Ovary (tissue), 9 donors: Measurements from ENCODE around the gene USH2A. TPM values are rescaled to one million over a fixed set of nuclear protein-coding genes. Genes with fewer than 3 reads are reported as not detected.

ENCODE experiments used
- DNase-seq, 5 donors: peaks; one replicate each; pipeline ENCODE4 v3.0.0-alpha.2; 2019 to 2020
- H3K27ac ChIP-seq, 2 donors: fragments of 200-600 bp; one replicate each; pipeline versions ENCODE4 v1.5.1 to v1.8.0; 2019 to 2022
- H3K27me3 ChIP-seq: fragments of 200-600 bp; one replicate; pipeline ENCODE4 v1.8.0; 2022
- H3K36me3 ChIP-seq: fragments of 200-600 bp; sonication (generic); one replicate; pipeline ENCODE4 v1.5.1; 2019
- H3K4me1 ChIP-seq: one replicate; pipeline ENCODE4 v1.8.1; 2013; ENCODE audit warnings: mild to moderate bottlenecking, moderate library complexity; ENCODE audit not compliant: insufficient read depth
- H3K4me3 ChIP-seq: fragments of 200-600 bp; sonication (generic); one replicate; pipeline ENCODE4 v1.5.1; 2017
- H3K9me3 ChIP-seq, 2 donors: fragments of 200-600 bp in 1 of 2; sonication (generic) in 1 of 2; one replicate each; pipeline versions ENCODE4 v1.5.1 to v1.8.1; 2013 to 2019; ENCODE audit warnings: mild to moderate bottlenecking in 1 of 2, moderate library complexity in 1 of 2
- EP300 ChIP-seq: sonication (generic); formaldehyde crosslinking; IDR thresholded peaks from one replicate; pipeline ENCODE4 v1.6.1; 2017; ENCODE audit warnings: antibody characterized with exemption
- POLR2A ChIP-seq: fragments of 450-650 bp; IDR thresholded peaks from one replicate; pipeline ENCODE4 v1.6.1; 2017; ENCODE audit warnings: antibody characterized with exemption, mild to moderate bottlenecking, moderate library complexity
- WGBS, 3 donors: extraction: QIAGEN DNeasy Blood & Tissue Kit in 1 of 3; methylation state at CpG; one replicate each; pipeline versions ENCODE4 v1.1.5 to v1.1.7; 2013 to 2017; 5-methylcytosine and 5-hydroxymethylcytosine counted together
- intact Hi-C, 4 donors: fragments of 100-400 bp; cut with DNase I; formaldehyde crosslinking; loops; one replicate each; pipeline versions ENCODE4 v1.11.0 to v1.15.1; 2022 to 2023
- polyA plus RNA-seq, 2 donors: library from polyadenylated mRNA; stranded (reverse); fragments of 200-250 nt in 1 of 2; fragments of 350-450 nt in 1 of 2; fragmentation: Illumina TruSeq in 1 of 2; extraction: RNeasy Lipid Tissue Mini Kit (QIAGEN cat#74804) in 1 of 2; gene quantifications; one replicate each; pipeline ENCODE4 v1.2.3, GENCODE V29; 2013 to 2014
- total RNA-seq, 7 donors: library from RNA; depleted of rRNA in 2 of 7; stranded (reverse); fragments of >200 nt in 2 of 7; fragmentation: NEBNext Ultra II Directional in 3 of 7; extraction: Animal tissue kit (Norgen Biotek cat#: 25700) in 3 of 7; gene quantifications; one replicate each; pipeline versions ENCODE4 v1.1.0 to v1.2.4, GENCODE V29; 2016 to 2023
- TF ChIP-seq, protein P1 (sequence below), 3 donors: fragments of 450-650 bp in 2 of 3; fragments of 200-600 bp in 1 of 3; IDR thresholded peaks; one replicate each; pipeline versions ENCODE4 v1.5.1 to v1.8.0; 2016 to 2022; ENCODE audit warnings: antibody characterized with exemption in 3 of 3, mild to moderate bottlenecking in 1 of 3
- donor health status: DM: no; HTN: no; CAD: no; lungs with moderate emphysema.
- donor health status: DM: no; HTN: no; CAD: no.
- donor health status: Bipolar disorder and iron deficiency.
- donor health status: DM: yes; HTN: yes; CAD: no.
- donor health status: DM: no; HTN: no; CAD: no.
- donor health status: DM: yes; HTN: yes; CAD: no.

USH2A gene
- total and polyA plus RNA-seq, 9 donors, result 0.01 to 0.11 TPM; not detected in 7

DNA sequence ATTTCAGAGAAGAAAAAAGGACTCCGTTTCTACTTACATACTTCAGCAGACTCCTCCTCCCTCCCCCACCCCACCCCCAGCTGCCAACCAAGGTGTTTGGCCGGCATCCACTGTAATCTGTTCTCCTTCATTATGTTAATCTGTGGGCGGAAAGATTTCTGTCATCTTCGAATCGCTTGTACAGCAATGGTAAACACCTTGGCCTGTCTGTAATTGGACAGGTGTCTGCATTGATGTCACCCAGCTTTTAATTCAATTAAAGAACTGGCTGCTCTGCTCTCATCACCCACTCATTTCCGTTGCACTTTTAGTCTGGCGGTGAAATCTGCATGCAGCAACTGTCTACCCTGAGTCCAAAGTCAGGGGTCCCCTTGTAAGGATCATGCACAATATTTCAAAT is 368.6 kb downstream of the USH2A start:
- no peaks in the 10 kb centered on the region for H3K4me1 ChIP-seq
- H3K4me3 ChIP-seq, result no peak overlapping the region
- no peak overlapping the region for H3K27ac ChIP-seq
- no peaks in the 10 kb centered on the region for H3K9me3 ChIP-seq
- intact Hi-C loops, result no loop called here
- 9 to 21% (median 15%) methylated on average over 7 of the region's 7 CpGs for WGBS, 3 donors
- no peaks in the 10 kb centered on the region for H3K36me3 ChIP-seq
- DNase-seq, result no peak
- TF ChIP-seq POLR2A (no peak), EP300 (no peak)
- TF ChIP-seq, protein P1, sequence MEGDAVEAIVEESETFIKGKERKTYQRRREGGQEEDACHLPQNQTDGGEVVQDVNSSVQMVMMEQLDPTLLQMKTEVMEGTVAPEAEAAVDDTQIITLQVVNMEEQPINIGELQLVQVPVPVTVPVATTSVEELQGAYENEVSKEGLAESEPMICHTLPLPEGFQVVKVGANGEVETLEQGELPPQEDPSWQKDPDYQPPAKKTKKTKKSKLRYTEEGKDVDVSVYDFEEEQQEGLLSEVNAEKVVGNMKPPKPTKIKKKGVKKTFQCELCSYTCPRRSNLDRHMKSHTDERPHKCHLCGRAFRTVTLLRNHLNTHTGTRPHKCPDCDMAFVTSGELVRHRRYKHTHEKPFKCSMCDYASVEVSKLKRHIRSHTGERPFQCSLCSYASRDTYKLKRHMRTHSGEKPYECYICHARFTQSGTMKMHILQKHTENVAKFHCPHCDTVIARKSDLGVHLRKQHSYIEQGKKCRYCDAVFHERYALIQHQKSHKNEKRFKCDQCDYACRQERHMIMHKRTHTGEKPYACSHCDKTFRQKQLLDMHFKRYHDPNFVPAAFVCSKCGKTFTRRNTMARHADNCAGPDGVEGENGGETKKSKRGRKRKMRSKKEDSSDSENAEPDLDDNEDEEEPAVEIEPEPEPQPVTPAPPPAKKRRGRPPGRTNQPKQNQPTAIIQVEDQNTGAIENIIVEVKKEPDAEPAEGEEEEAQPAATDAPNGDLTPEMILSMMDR (IDR thresholded peaks at IDR 0.05), result no peak
- no peaks in the 10 kb centered on the region for H3K27me3 ChIP-seq

GRCh38 chr1:216051071-216051470 is 372.2 kb downstream of the USH2A start:
- TF ChIP-seq POLR2A (no peak), EP300 (no peak)
- TF ChIP-seq, protein P1 (IDR thresholded peaks at IDR 0.05), result no peak
- no peaks in the 10 kb centered on the region for H3K27me3 ChIP-seq
- H3K27ac ChIP-seq, result no peak overlapping the region
- no peaks in the 10 kb centered on the region for H3K36me3 ChIP-seq
- H3K4me1 ChIP-seq, result no peaks in the 10 kb centered on the region
- no peak for DNase-seq
- H3K4me3 ChIP-seq, result no peak overlapping the region
- 74 to 85% (median 81%) methylated on average over 3 of the region's 3 CpGs for WGBS, 3 donors
- H3K9me3 ChIP-seq, result no peaks in the 10 kb centered on the region
- intact Hi-C loops, result no loop called here

GRCh38 chr1:216049741-216050430 is 373.4 kb downstream of the USH2A start:
- no peaks in the 10 kb centered on the region for H3K36me3 ChIP-seq
- intact Hi-C loops, result no loop called here
- TF ChIP-seq EP300, result no peak
- TF ChIP-seq, protein P1 (IDR thresholded peaks at IDR 0.05), result no peak
- no peak for TF ChIP-seq POLR2A
- no peaks in the 10 kb centered on the region for H3K9me3 ChIP-seq
- H3K4me3 ChIP-seq, result no peak overlapping the region
- no peak for DNase-seq
- H3K27me3 ChIP-seq, result no peaks in the 10 kb centered on the region
- H3K4me1 ChIP-seq, result no peaks in the 10 kb centered on the region
- no peak overlapping the region for H3K27ac ChIP-seq
- WGBS, 3 donors, result 79 to 81% (median 80%) methylated on average over 9 of the region's 9 CpGs

DNA sequence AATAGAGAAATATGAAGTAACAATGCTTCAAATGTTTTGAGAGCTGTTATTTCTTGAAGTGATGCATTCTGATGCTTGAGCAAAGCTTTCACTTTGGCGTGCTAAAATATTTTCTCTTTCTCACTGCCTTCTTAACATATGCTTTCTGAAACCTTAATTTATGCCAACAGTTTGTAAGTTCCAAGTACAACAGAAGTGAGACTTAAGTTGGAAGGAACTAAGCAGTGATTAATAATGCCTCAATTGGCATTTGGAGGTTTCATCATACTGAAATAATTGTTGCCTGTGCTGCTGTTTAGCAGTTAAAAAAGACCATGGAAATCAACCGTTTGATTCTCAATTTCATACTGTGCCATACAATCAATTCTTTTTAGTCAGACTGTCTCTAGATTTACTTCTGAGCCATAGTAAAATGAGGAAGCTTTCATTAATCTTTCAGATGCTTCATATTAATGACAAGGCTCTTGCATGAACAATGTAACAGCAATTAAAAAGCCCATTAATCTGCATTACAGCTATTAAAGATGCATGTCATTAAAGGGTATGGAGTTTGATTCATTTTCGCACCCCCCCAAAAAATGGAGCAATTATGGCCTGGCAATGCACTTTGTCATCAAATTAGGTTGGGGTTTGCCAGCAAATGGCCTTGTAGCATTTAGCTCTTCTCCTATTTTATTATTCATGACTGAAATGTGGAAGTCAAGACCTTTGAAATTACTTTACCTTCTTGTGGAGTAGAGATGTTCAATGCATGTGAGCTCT is 375.3 kb downstream of the USH2A start:
- H3K27ac ChIP-seq, result no peak overlapping the region
- no peaks in the 10 kb centered on the region for H3K9me3 ChIP-seq
- WGBS, 3 donors, result 70 to 76% (median 71%) methylated on average over 3 of the region's 3 CpGs
- no peaks in the 10 kb centered on the region for H3K4me1 ChIP-seq
- no peak overlapping the region for H3K4me3 ChIP-seq
- H3K36me3 ChIP-seq, result no peaks in the 10 kb centered on the region
- H3K27me3 ChIP-seq, result no peaks in the 10 kb centered on the region
- intact Hi-C loops, result no loop called here
- DNase-seq, result no peak
- TF ChIP-seq, protein P1 (IDR thresholded peaks at IDR 0.05), result no peak
